ENCODE results near the gene KRT5. TPM values are rescaled to one million over a fixed set of nuclear protein-coding genes. Genes with fewer than 3 reads are reported as not detected.
"Not testable (repeated sequence)": the region's sequence is repeated elsewhere in the genome, so short reads cannot be mapped to it uniquely, and the experiment has no call there.

KRT5 gene
- polyA plus RNA-seq, 1 of the 3 experiments (the other 2 are of a cell fraction), result not detected

- Histone ChIP-seq H3K79me2 (ENCODE audit: insufficient read depth) (no peaks in the 10 kb centered on the region), H4K20me1 (ENCODE audit: insufficient read depth) (no peaks in the 10 kb centered on the region), H2AFZ (ENCODE audit: low read depth) (no peak overlapping the region), H3K9ac (no peak overlapping the region), H3K27ac (ENCODE audit: low read depth in 2 of 2, low read length in 1 of 2) (no peak overlapping the region), H3K4me3 (ENCODE audit: low read depth in 2 of 2, low read length in 1 of 2) (no peak overlapping the region), H3K9me3 (0 out of 2 replicates have a peak, but pooled peaks cover 3% of the 10 kb centered on the region), H3K4me2 (no peak overlapping the region), H3K27me3 (ENCODE audit: insufficient read depth) (peaks cover 16% of the 10 kb centered on the region; the same call in 1 of the 2 replicates), H3F3A (replicated peaks; ENCODE audit: insufficient read depth) (no peaks in the 10 kb centered on the region), H3K4me1 (ENCODE audit: control insufficient read depth in 1 of 2, insufficient read depth in 2 of 2, low read depth in 1 of 2, low read length in 1 of 2) (no peaks in the 10 kb centered on the region; a peak in 1 of 4 replicates), H3K36me3 (replicated peaks in 1 of 2; ENCODE audit: control insufficient read depth in 1 of 2, insufficient read depth in 2 of 2, low read length in 1 of 2) (no peaks in the 10 kb centered on the region), H3K9me2 (no peaks in the 10 kb centered on the region)
- TF ChIP-seq ELF1 (IDR thresholded peaks at IDR 0.05), result no peak
- no peak for TF ChIP-seq ZBTB33 (IDR thresholded peaks at IDR 0.05; ENCODE audit: borderline replicate concordance, low read depth)
- TF ChIP-seq YY1 (IDR thresholded peaks at IDR 0.05; ENCODE audit: low read depth), result no peak
- no peak for TF ChIP-seq FOSL2 (IDR thresholded peaks at IDR 0.05; ENCODE audit: borderline replicate concordance, low read depth)
- TF ChIP-seq GATA2 (CRISPR knock-in tag; IDR thresholded peaks at IDR 0.05), result no peak
- no peak for TF ChIP-seq REST (IDR thresholded peaks at IDR 0.05; ENCODE audit: low read depth, low read length)
- no peak for TF ChIP-seq RXRA (IDR thresholded peaks at IDR 0.05; ENCODE audit: borderline replicate concordance, low read depth)
- TF ChIP-seq CTCF (IDR thresholded peaks at IDR 0.05), result no peak
- no peak for TF ChIP-seq PBX3 (IDR thresholded peaks at IDR 0.05)
- TF ChIP-seq EP300 (IDR thresholded peaks at IDR 0.05; ENCODE audit: borderline replicate concordance in 1 of 2, low read depth in 1 of 2, low read length in 1 of 2), result no peak
- TF ChIP-seq SIN3A (IDR thresholded peaks at IDR 0.05; ENCODE audit: borderline replicate concordance, low read depth, low read length), result no peak
- no peak for TF ChIP-seq POLR2AphosphoS5 (IDR thresholded peaks at IDR 0.05; ENCODE audit: low read depth, low read length)
- DNase-seq, result no peak
- ChIA-PET POLR2A (no interaction called here), CTCF (interaction anchor here (0.6 to 2.0 kb wide), 2 partner anchors 106 to 379 kb away, joined by 3 to 5 read pairs; no protein-coding TSS in a partner anchor)
- 40% methylated on average over 7 of the region's 7 CpGs for WGBS (ENCODE audit: low lambda C conversion rate)
These were observed 18.7 kb downstream of the KRT5 start for GRCh38 chr12:52501490-52501889.

GRCh38 chr12:52500574-52500973, 19.6 kb downstream of the KRT5 start:
- H3K79me2 ChIP-seq (ENCODE audit: insufficient read depth); H3K9me2 ChIP-seq; H3F3A ChIP-seq (replicated peaks; ENCODE audit: insufficient read depth); H3K36me3 ChIP-seq (replicated peaks in 1 of 2; ENCODE audit: control insufficient read depth in 1 of 2, insufficient read depth in 2 of 2, low read length in 1 of 2); H3K4me2 ChIP-seq; H3K9me3 ChIP-seq; POLR2A ChIA-PET; DNase-seq; H2AFZ ChIP-seq (ENCODE audit: low read depth); H4K20me1 ChIP-seq (ENCODE audit: insufficient read depth); H3K9ac ChIP-seq; H3K27ac ChIP-seq (ENCODE audit: low read depth in 2 of 2, low read length in 1 of 2); H3K4me1 ChIP-seq (ENCODE audit: control insufficient read depth in 1 of 2, insufficient read depth in 2 of 2, low read depth in 1 of 2, low read length in 1 of 2); H3K4me3 ChIP-seq (ENCODE audit: low read depth in 2 of 2, low read length in 1 of 2): not testable (repeated sequence)
- CTCF ChIA-PET, result interaction anchor here (0.9 to 2.0 kb wide), 4 partner anchors 23 to 379 kb away, joined by 3 to 5 read pairs (median 3); no protein-coding TSS in a partner anchor
- WGBS (ENCODE audit: low lambda C conversion rate), result 23% methylated on average over 6 of the region's 6 CpGs
- H3K27me3 ChIP-seq (ENCODE audit: insufficient read depth), result peaks cover 16% of the 10 kb centered on the region; the same call in 1 of the 2 replicates

Measured in SK-N-SH (cell line).